Endothelial cell of umbilical vein (primary cell): ENCODE measurements around the gene ZNF407. TPM values are rescaled to one million over a fixed set of nuclear protein-coding genes. Genes with fewer than 3 reads are reported as not detected.

Source experiments
- BruUV-seq: library from RNA; stranded (reverse); fragments of 400-500 nt; replicated peaks from 2 replicates; lab custom pipeline; 2021; lab: Mats Ljungman, UMichigan
- CTCF ChIA-PET: fragments of 300-600, 350-600 bp; sonication (Branson Sonifier 250); formaldehyde crosslinking; loops from one replicate; lab custom pipeline; 2021; ENCODE audit warnings: antibody characterized with exemption, inconsistent platforms; lab: Charles Lee
- POLR2A ChIA-PET: fragments of 300-600, 350-600 bp; sonication (Branson Sonifier 250); formaldehyde crosslinking; loops from one replicate; lab custom pipeline; 2021; ENCODE audit warnings: antibody characterized with exemption, inconsistent platforms; lab: Charles Lee
- DNase-seq: peaks from one replicate; pipeline ENCODE4 v3.0.0-alpha.2; 2011; ENCODE audit warnings: low read depth, low spot score
- FAIRE-seq: peaks from 2 replicates; lab custom pipeline; 2011; peaks lifted over from hg19 to GRCh38; lab: Jason Lieb, UNC
- H2AFZ ChIP-seq: 2 replicates; pipeline ENCODE4 v1.6.0; 2012; ENCODE audit warnings: low read depth, low read length, control low read depth, inconsistent platforms
- H3K27ac ChIP-seq: 2 replicates; pipeline ENCODE4 v1.5.1; 2011; ENCODE audit warnings: low read depth, mild to moderate bottlenecking, control low read depth, low read length, moderate library complexity; ENCODE audit not compliant: insufficient read depth
- H3K27me3 ChIP-seq, 2 experiments: 2 replicates each; pipeline versions ENCODE4 v1.6.0 to v1.6.1; 2011; ENCODE audit warnings: low read length in 2 of 2, mixed read lengths in 1 of 2; ENCODE audit not compliant: control insufficient read depth in 2 of 2, insufficient read depth in 2 of 2
- H3K36me3 ChIP-seq, 2 experiments: 2 replicates in 1 of 2; 3 replicates in 1 of 2; pipeline ENCODE4 v1.5.1; 2011; ENCODE audit warnings: low read length in 2 of 2, mild to moderate bottlenecking in 1 of 2, moderate library complexity in 1 of 2; ENCODE audit not compliant: control insufficient read depth in 2 of 2, insufficient read depth in 2 of 2; ENCODE audit errors: extremely low read depth in 1 of 2
- H3K4me1 ChIP-seq: 3 replicates; pipeline ENCODE4 v1.5.1; 2011; ENCODE audit warnings: mild to moderate bottlenecking, low read length; ENCODE audit not compliant: control insufficient read depth, insufficient read depth; ENCODE audit errors: extremely low read depth
- H3K4me2 ChIP-seq: 2 replicates; pipeline ENCODE4 v1.6.1; 2011; ENCODE audit warnings: low read length, control low read depth, mixed read lengths; ENCODE audit not compliant: insufficient read depth
- H3K4me3 ChIP-seq, 3 experiments: fragments of 200-600 bp in 1 of 3; sonication (generic), shearing (Covaris generic) in 1 of 3; replicated peaks in 1 of 3; 2 replicates each; pipeline ENCODE4 v1.5.1; 2011 to 2016; ENCODE audit warnings: control low read depth in 3 of 3, low read length in 3 of 3, mild to moderate bottlenecking in 2 of 3, inconsistent platforms in 1 of 3, low read depth in 1 of 3, moderate library complexity in 1 of 3; ENCODE audit not compliant: insufficient read depth in 1 of 3
- H3K79me2 ChIP-seq: 2 replicates; pipeline ENCODE4 v1.6.0; 2012; ENCODE audit warnings: low read length, inconsistent platforms; ENCODE audit not compliant: control insufficient read depth, insufficient read depth
- H3K9ac ChIP-seq: replicated peaks from 2 replicates; pipeline ENCODE3; 2011; ENCODE audit warnings: low read length, control low read depth; ENCODE audit not compliant: insufficient read depth; ENCODE audit errors: extremely low read depth
- H3K9me1 ChIP-seq: replicated peaks from 3 replicates; pipeline ENCODE4 v1.6.0; 2011; ENCODE audit warnings: mild to moderate bottlenecking, low read length; ENCODE audit not compliant: control insufficient read depth, insufficient read depth; ENCODE audit errors: extremely low read depth
- H3K9me3 ChIP-seq: replicated peaks from 2 replicates; pipeline ENCODE4 v1.5.1; 2012; ENCODE audit warnings: low read length, inconsistent platforms; ENCODE audit not compliant: control insufficient read depth, insufficient read depth
- H4K20me1 ChIP-seq: replicated peaks from 2 replicates; pipeline ENCODE3; 2011; ENCODE audit warnings: mild to moderate bottlenecking, low read length; ENCODE audit not compliant: control insufficient read depth, insufficient read depth; ENCODE audit errors: extremely low read depth
- EZH2 ChIP-seq: IDR thresholded peaks from 2 replicates; pipeline ENCODE4 v1.6.1; 2012; ENCODE audit warnings: borderline replicate concordance, low read depth, mild to moderate bottlenecking, moderate library complexity, low read length, inconsistent platforms; ENCODE audit not compliant: severe bottlenecking
- FOS ChIP-seq: IDR thresholded peaks from 2 replicates; pipeline ENCODE4 v1.6.1; 2011; ENCODE audit warnings: mild to moderate bottlenecking, low read length, moderate library complexity, borderline replicate concordance; ENCODE audit not compliant: insufficient read depth
- GATA2 ChIP-seq: IDR thresholded peaks from 2 replicates; pipeline ENCODE4 v1.7.0; 2011; ENCODE audit warnings: low read depth, mild to moderate bottlenecking, moderate library complexity, mixed read lengths, low read length; ENCODE audit not compliant: insufficient read length, insufficient read depth
- JUN ChIP-seq: IDR thresholded peaks from 2 replicates; pipeline ENCODE4 v1.6.1; 2011; ENCODE audit warnings: borderline replicate concordance, low read depth; ENCODE audit not compliant: insufficient read length, insufficient read depth
- MYC ChIP-seq: IDR thresholded peaks from one replicate; pipeline ENCODE4 v1.6.1; 2011; ENCODE audit warnings: mild to moderate bottlenecking, low read depth, low read length
- POLR2A ChIP-seq: IDR thresholded peaks from 2 replicates; pipeline ENCODE4 v1.6.1; 2012; ENCODE audit warnings: low read depth, mild to moderate bottlenecking, control low read depth, low read length
- POLR2AphosphoS5 ChIP-seq: IDR thresholded peaks from 2 replicates; pipeline ENCODE4 v1.6.1; 2012; ENCODE audit warnings: low read depth, mild to moderate bottlenecking, control low read depth, low read length, moderate library complexity; ENCODE audit not compliant: insufficient read depth
- dilution Hi-C: fragments of 300-500 bp; cut with MboI; formaldehyde crosslinking; loops from one replicate; pipeline ENCODE4 v1.15.0; 2019; ENCODE audit warnings: low sequenced_read_pairs; ENCODE audit not compliant: extremely low pct_ligation_motif_present
- intact Hi-C: fragments of 100-400 bp; cut with micrococcal nuclease; formaldehyde crosslinking; loops from one replicate; pipeline ENCODE4 v1.10.0; 2022
- polyA plus RNA-seq, 4 experiments: library from polyadenylated mRNA; depleted of rRNA in 3 of 4; stranded (reverse) in 3 of 4; unstranded in 1 of 4; fragments of >200 nt; gene quantifications; 2 replicates each; pipeline versions ENCODE4 v1.2.1 to v1.2.3, GENCODE V29; 2011 to 2012; ENCODE audit warnings: missing spikeins in 1 of 4
- total RNA-seq: library from RNA; stranded (reverse); gene quantifications from 2 replicates; pipeline ENCODE4 v1.2.3, GENCODE V29; 2021
- TF ChIP-seq, protein P1 (sequence below), 2 donors: IDR thresholded peaks; 1 replicate in 1 of 2; 2 replicates in 1 of 2; pipeline ENCODE4 v1.5.1; 2011; ENCODE audit warnings: low read length in 2 of 2, mild to moderate bottlenecking in 2 of 2, moderate library complexity in 2 of 2, control low read depth in 1 of 2, inconsistent platforms in 1 of 2, low read depth in 1 of 2; ENCODE audit not compliant: insufficient read depth in 1 of 2; ENCODE audit errors: extremely low read depth in 1 of 2
- TF ChIP-seq, protein P2 (sequence below): IDR thresholded peaks from 2 replicates; pipeline ENCODE4 v1.6.1; 2011; ENCODE audit not compliant: insufficient read depth, insufficient read length

ZNF407 gene
- total and polyA plus RNA-seq, 2 donors (not counting 3 experiments of a cell fraction or from before 2014, with no cell fraction given), result 3.8 to 20.1 TPM

DNA sequence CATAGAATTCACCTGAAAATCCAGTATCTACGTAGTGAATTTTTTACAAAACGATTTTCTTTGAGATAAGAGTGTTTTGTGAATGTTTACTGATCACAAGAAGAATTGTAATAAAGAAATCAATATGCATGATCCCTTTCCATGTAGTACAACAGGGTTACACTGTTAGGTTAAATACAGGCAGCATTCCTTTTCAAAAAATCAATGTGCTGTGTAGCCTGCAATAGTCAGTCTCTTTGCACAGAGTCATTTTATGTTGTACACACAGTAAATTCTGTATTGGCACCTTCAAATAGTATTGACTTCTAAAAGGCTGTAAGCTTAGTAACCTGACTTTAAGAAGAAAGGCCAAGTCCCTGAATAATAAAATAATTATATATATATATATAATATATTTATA lies 63.3 kb downstream of the ZNF407 start:
- H3K79me2 ChIP-seq, result no peaks in the 10 kb centered on the region
- no peak overlapping the region for H3K9ac ChIP-seq
- DNase-seq, result no peak
- FAIRE-seq, result no peak
- H3K9me1 ChIP-seq, result no peaks in the 10 kb centered on the region
- no peaks in the 10 kb centered on the region for H3K27me3 ChIP-seq
- dilution Hi-C loops, result no loop called here
- H4K20me1 ChIP-seq, result no peaks in the 10 kb centered on the region
- no peaks in the 10 kb centered on the region for H3K4me1 ChIP-seq
- H3K4me2 ChIP-seq, result no peak overlapping the region
- ChIA-PET CTCF (interaction anchor here (1.3 to 1.5 kb wide), 3 partner anchors 30 to 814 kb away, joined by 3 to 5 read pairs (median 4); no protein-coding TSS in a partner anchor), POLR2A (no interaction called here)
- no peak overlapping the region for H3K4me3 ChIP-seq
- no peaks in the 10 kb centered on the region for H3K36me3 ChIP-seq
- no peak for TF ChIP-seq POLR2AphosphoS5
- TF ChIP-seq JUN, result no peak
- TF ChIP-seq, protein P1, sequence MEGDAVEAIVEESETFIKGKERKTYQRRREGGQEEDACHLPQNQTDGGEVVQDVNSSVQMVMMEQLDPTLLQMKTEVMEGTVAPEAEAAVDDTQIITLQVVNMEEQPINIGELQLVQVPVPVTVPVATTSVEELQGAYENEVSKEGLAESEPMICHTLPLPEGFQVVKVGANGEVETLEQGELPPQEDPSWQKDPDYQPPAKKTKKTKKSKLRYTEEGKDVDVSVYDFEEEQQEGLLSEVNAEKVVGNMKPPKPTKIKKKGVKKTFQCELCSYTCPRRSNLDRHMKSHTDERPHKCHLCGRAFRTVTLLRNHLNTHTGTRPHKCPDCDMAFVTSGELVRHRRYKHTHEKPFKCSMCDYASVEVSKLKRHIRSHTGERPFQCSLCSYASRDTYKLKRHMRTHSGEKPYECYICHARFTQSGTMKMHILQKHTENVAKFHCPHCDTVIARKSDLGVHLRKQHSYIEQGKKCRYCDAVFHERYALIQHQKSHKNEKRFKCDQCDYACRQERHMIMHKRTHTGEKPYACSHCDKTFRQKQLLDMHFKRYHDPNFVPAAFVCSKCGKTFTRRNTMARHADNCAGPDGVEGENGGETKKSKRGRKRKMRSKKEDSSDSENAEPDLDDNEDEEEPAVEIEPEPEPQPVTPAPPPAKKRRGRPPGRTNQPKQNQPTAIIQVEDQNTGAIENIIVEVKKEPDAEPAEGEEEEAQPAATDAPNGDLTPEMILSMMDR (IDR thresholded peaks at IDR 0.05; ENCODE audit: extremely low read depth in 1 of 2, insufficient read depth in 1 of 2, low read depth in 1 of 2, low read length in 2 of 2), result no peak
- TF ChIP-seq, protein P2, sequence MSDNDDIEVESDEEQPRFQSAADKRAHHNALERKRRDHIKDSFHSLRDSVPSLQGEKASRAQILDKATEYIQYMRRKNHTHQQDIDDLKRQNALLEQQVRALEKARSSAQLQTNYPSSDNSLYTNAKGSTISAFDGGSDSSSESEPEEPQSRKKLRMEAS, result no peak
- no peak for TF ChIP-seq MYC
- no TSS peak for BruUV-seq
- intact Hi-C loops, result no loop called here
- H2AFZ ChIP-seq, result no peak overlapping the region
- no peaks in the 10 kb centered on the region for H3K9me3 ChIP-seq
- no peak overlapping the region for H3K27ac ChIP-seq

DNA sequence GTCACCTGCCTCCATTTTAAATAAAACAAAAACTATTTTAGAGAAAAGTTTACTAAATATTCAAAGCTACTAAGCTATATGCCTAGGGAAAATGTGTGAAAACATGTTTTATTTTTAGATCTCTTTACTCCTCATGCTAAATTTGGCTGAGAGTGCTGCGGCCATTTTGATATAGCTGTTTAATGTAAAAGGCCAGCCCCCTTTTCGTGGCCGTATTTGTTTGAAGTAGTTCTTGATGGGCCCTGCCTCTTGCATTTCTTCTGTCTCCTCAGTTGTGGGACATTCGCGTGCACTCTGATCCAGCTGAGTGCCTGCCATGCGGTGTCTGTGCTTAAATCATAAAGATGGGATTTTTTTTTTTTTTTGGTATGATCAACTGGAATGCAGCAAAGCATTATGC lies 64.0 kb downstream of the ZNF407 start:
- CTCF ChIA-PET, result interaction anchor here (1.3 to 1.5 kb wide), 3 partner anchors 30 to 813 kb away, joined by 3 to 5 read pairs (median 4); no protein-coding TSS in a partner anchor
- no peak overlapping the region for H2AFZ ChIP-seq
- POLR2A ChIA-PET, result no interaction called here

More for the DNA sequence above, 64.0 kb downstream of the ZNF407 start:
- H3K27me3 ChIP-seq, result no peaks in the 10 kb centered on the region
- no peaks in the 10 kb centered on the region for H4K20me1 ChIP-seq
- DNase-seq, result no peak
- no peak overlapping the region for H3K4me3 ChIP-seq
- H3K4me2 ChIP-seq, result no peak overlapping the region
- BruUV-seq, result no TSS peak
- FAIRE-seq, result peak; percentile 37
- H3K9me1 ChIP-seq, result no peaks in the 10 kb centered on the region
- no peak overlapping the region for H3K9ac ChIP-seq
- no peaks in the 10 kb centered on the region for H3K4me1 ChIP-seq
- intact Hi-C loops (no loop called here), dilution Hi-C loops (no loop called here)
- TF ChIP-seq, protein P2, result no peak
- TF ChIP-seq POLR2A, result no peak
- no peak for TF ChIP-seq MYC
- TF ChIP-seq, protein P1 (IDR thresholded peaks at IDR 0.05; ENCODE audit: extremely low read depth in 1 of 2, insufficient read depth in 1 of 2, low read depth in 1 of 2, low read length in 2 of 2), result no peak
- no peak for TF ChIP-seq POLR2AphosphoS5
- no peak for TF ChIP-seq JUN
- no peak for TF ChIP-seq FOS
- no peak for TF ChIP-seq EZH2
- no peak for TF ChIP-seq GATA2
- H3K27ac ChIP-seq, result no peak overlapping the region
- no peaks in the 10 kb centered on the region for H3K79me2 ChIP-seq
- H3K36me3 ChIP-seq, result peaks cover 0 to 1% of the 10 kb centered on the region in 2 experiments
- no peaks in the 10 kb centered on the region for H3K9me3 ChIP-seq
